PC-3 (cell line): ENCODE results near the gene TH. TPM values are rescaled to one million over a fixed set of nuclear protein-coding genes. Genes with fewer than 3 reads are reported as not detected.

Source experiments
- ATAC-seq: fragments of 200-7000 bp; cut with Tn5 transposase; 2 replicates; pipeline ENCODE4 v1.9.1; 2020; ENCODE audit warnings: mild to moderate bottlenecking, moderate library complexity
- BruUV-seq: library from RNA; stranded (reverse); fragments of 400-500 nt; replicated peaks from 2 replicates; lab custom pipeline; 2021; lab: Mats Ljungman, UMichigan
- CTCF ChIA-PET: fragments of 300-600 bp; sonication (Branson Sonifier 250); formaldehyde crosslinking; loops from one replicate; lab custom pipeline; 2022; ENCODE audit warnings: antibody characterized with exemption; lab: Charles Lee
- POLR2A ChIA-PET: fragments of 300-600 bp; sonication (Branson Sonifier 250); formaldehyde crosslinking; loops from one replicate; lab custom pipeline; 2022; ENCODE audit warnings: antibody characterized with exemption; ENCODE audit not compliant: unreplicated experiment; lab: Charles Lee
- DNase-seq: peaks from one replicate; pipeline ENCODE4 v3.0.0-alpha.2; 2015
- H2AFZ ChIP-seq: fragments of 300-600 bp; sonication (generic); 2 replicates; pipeline ENCODE4 v1.6.0; 2016; ENCODE audit warnings: antibody characterized with exemption, low read length
- H3F3A ChIP-seq: fragments of 300-600 bp; sonication (generic); one replicate; pipeline ENCODE4 v1.6.0; 2017; ENCODE audit warnings: antibody characterized with exemption, low read length, control low read depth, mild to moderate bottlenecking; ENCODE audit not compliant: unreplicated experiment
- H3K27ac ChIP-seq: fragments of 300-600 bp; sonication (generic); 2 replicates; pipeline ENCODE4 v1.5.1; 2016; ENCODE audit warnings: mild to moderate bottlenecking, low read length
- H3K27me3 ChIP-seq: fragments of 300-600 bp; sonication (generic); 2 replicates; pipeline ENCODE4 v1.6.1; 2016; ENCODE audit warnings: low read length, mixed read lengths
- H3K36me3 ChIP-seq: fragments of 300-600 bp; sonication (generic); 2 replicates; pipeline ENCODE4 v1.6.1; 2016; ENCODE audit warnings: low read depth, mixed run types, low read length, mixed read lengths
- H3K4me1 ChIP-seq: fragments of 300-600 bp; sonication (generic); 2 replicates; pipeline ENCODE4 v1.5.1; 2016; ENCODE audit warnings: low read length; ENCODE audit not compliant: insufficient read depth
- H3K4me2 ChIP-seq: fragments of 300-600 bp; sonication (generic); 2 replicates; pipeline ENCODE4 v1.6.0; 2016; ENCODE audit warnings: low read length
- H3K4me3 ChIP-seq: fragments of 300-600 bp; sonication (generic); 2 replicates; pipeline ENCODE4 v1.5.1; 2016; ENCODE audit warnings: mild to moderate bottlenecking, low read length, mixed read lengths
- H3K79me2 ChIP-seq: fragments of 300-600 bp; sonication (generic); 2 replicates; pipeline ENCODE4 v1.6.1; 2017; ENCODE audit warnings: low read length, mixed read lengths
- H3K9ac ChIP-seq: fragments of 300-600 bp; sonication (generic); 2 replicates; pipeline ENCODE4 v1.6.0; 2016; ENCODE audit warnings: mild to moderate bottlenecking, low read length
- H3K9me2 ChIP-seq: fragments of 300-600 bp; sonication (generic); replicated peaks from 2 replicates; pipeline ENCODE4 v1.6.1; 2016; ENCODE audit warnings: mixed run types, low read length, mixed read lengths
- H3K9me3 ChIP-seq: fragments of 300-600 bp; sonication (generic); 2 replicates; pipeline ENCODE4 v1.6.1; 2016; ENCODE audit warnings: low read length, mixed read lengths
- H4K20me1 ChIP-seq: fragments of 300-600 bp; sonication (generic); 2 replicates; pipeline ENCODE4 v1.6.1; 2016; ENCODE audit warnings: low read length, mixed read lengths
- CTCF ChIP-seq: fragments of 300-600 bp; sonication (generic); conservative IDR thresholded peaks from 2 replicates; pipeline ENCODE4 v1.5.1; 2017; ENCODE audit warnings: antibody characterized with exemption, low read depth, mild to moderate bottlenecking, low read length
- EZH2 ChIP-seq: fragments of 300-600 bp; sonication (generic); IDR thresholded peaks from one replicate; pipeline ENCODE4 v1.6.1; 2017; ENCODE audit warnings: antibody characterized with exemption, mild to moderate bottlenecking, low read length; ENCODE audit not compliant: unreplicated experiment
- EZH2phosphoT487 ChIP-seq: fragments of 300-600 bp; sonication (generic); IDR thresholded peaks from 2 replicates; pipeline ENCODE4 v1.6.1; 2018; ENCODE audit warnings: mild to moderate bottlenecking, antibody characterized with exemption, low read length, borderline replicate concordance
- intact Hi-C: fragments of 100-400 bp; cut with micrococcal nuclease; formaldehyde crosslinking; loops from 2 replicates; pipeline ENCODE4 v1.9.0; 2023
- total RNA-seq: library from RNA; depleted of rRNA; stranded (reverse); fragments of >200 nt; gene quantifications from 2 replicates; pipeline ENCODE4 v1.2.3, GENCODE V29; 2014

TH gene
- total RNA-seq, 1 experiment from 2014 or later, result 8.3 TPM

- H3F3A ChIP-seq, result no peaks in the 10 kb centered on the region
- POLR2A ChIA-PET, result no interaction called here
- BruUV-seq, result no TSS peak
- no peak for TF ChIP-seq CTCF
- no peak for TF ChIP-seq EZH2
- no peak for TF ChIP-seq EZH2phosphoT487
- no peaks in the 10 kb centered on the region for H4K20me1 ChIP-seq
- no peaks in the 10 kb centered on the region for H3K27me3 ChIP-seq
- H3K79me2 ChIP-seq, result no peaks in the 10 kb centered on the region
- no peaks in the 10 kb centered on the region for H3K9me3 ChIP-seq
- CTCF ChIA-PET, result no interaction called here
- no peak for ATAC-seq
- H3K4me2 ChIP-seq, result no peak overlapping the region
- no peak overlapping the region for H3K27ac ChIP-seq
- no peaks in the 10 kb centered on the region for H3K36me3 ChIP-seq
- H3K4me1 ChIP-seq, result peaks cover 13% of the 10 kb centered on the region; the same call in 1 of the 2 replicates
- no peak overlapping the region for H3K9ac ChIP-seq
- no peak overlapping the region for H2AFZ ChIP-seq
- no peaks in the 10 kb centered on the region for H3K9me2 ChIP-seq
- no peak overlapping the region for H3K4me3 ChIP-seq
- DNase-seq, result no peak
- intact Hi-C loops, result no loop called here
Measured at GRCh38 chr11:2164081-2164480, 7.5 kb downstream of the TH start.

GRCh38 chr11:2163428-2163978, 8.1 kb downstream of the TH start:
- TF ChIP-seq CTCF (no peak), EZH2 (no peak), EZH2phosphoT487 (no peak)
- H3F3A ChIP-seq, result no peaks in the 10 kb centered on the region
- H3K9me2 ChIP-seq, result no peaks in the 10 kb centered on the region
- no peak overlapping the region for H3K4me2 ChIP-seq
- H3K27me3 ChIP-seq, result no peaks in the 10 kb centered on the region
- ATAC-seq, result no peak
- ChIA-PET CTCF (no interaction called here), POLR2A (no interaction called here)
- no TSS peak for BruUV-seq
- intact Hi-C loops, result no loop called here
- DNase-seq, result no peak
- H3K9me3 ChIP-seq, result no peaks in the 10 kb centered on the region
- no peak overlapping the region for H3K27ac ChIP-seq
- no peaks in the 10 kb centered on the region for H3K36me3 ChIP-seq
- H3K4me3 ChIP-seq, result no peak overlapping the region
- no peaks in the 10 kb centered on the region for H4K20me1 ChIP-seq
- H3K79me2 ChIP-seq, result no peaks in the 10 kb centered on the region
- no peak overlapping the region for H3K9ac ChIP-seq
- H2AFZ ChIP-seq, result no peak overlapping the region
- peaks cover 10% of the 10 kb centered on the region; the same call in 1 of the 2 replicates for H3K4me1 ChIP-seq

- ChIA-PET CTCF (no interaction called here), POLR2A (no interaction called here)
- H3K79me2 ChIP-seq, result no peaks in the 10 kb centered on the region
- no peak within 1 kb of the TSS for H3K9ac ChIP-seq
- H3K4me1 ChIP-seq, result 0 out of 2 replicates have a peak, but pooled peaks cover 4% of the 10 kb centered on the region
- H3K9me3 ChIP-seq, result no peaks in the 10 kb centered on the region
- H3F3A ChIP-seq, result no peaks in the 10 kb centered on the region
- intact Hi-C loops, result no loop called here
- no peak within 1 kb of the TSS for H2AFZ ChIP-seq
- no peak within 1 kb of the TSS for H3K27ac ChIP-seq
- H3K36me3 ChIP-seq, result no peaks in the 10 kb centered on the region; the same call in 1 of the 2 replicates
- H3K4me2 ChIP-seq, result no peak within 1 kb of the TSS
- no peak for DNase-seq
- no peak within 1 kb of the TSS for H3K4me3 ChIP-seq
- H3K27me3 ChIP-seq, result no peaks in the 10 kb centered on the region
- no peak for ATAC-seq
- no peaks in the 10 kb centered on the region for H4K20me1 ChIP-seq
- TF ChIP-seq EZH2 (no peak), EZH2phosphoT487 (no peak), CTCF (no peak)
- H3K9me2 ChIP-seq, result no peaks in the 10 kb centered on the region
- no TSS peak for BruUV-seq
Measured at GRCh38 chr11:2160736-2161259, 10.8 kb downstream of the TH start, which contains the start of gene INS. Gene INS, minus strand, starts transcription at chr11:2161209. Its CDS starts 238 bp downstream, at chr11:2160971.
